Endothelial cell of coronary artery (primary cell): Measurements from ENCODE around the gene OR4K1. TPM values are rescaled to one million over a fixed set of nuclear protein-coding genes. Genes with fewer than 3 reads are reported as not detected.

Experiments
- total RNA-seq: library from RNA; depleted of rRNA; stranded (reverse); fragments of >200 nt; gene quantifications from 2 replicates; pipeline ENCODE4 v1.2.3, GENCODE V29; 2014

The OR4K1 gene
- 0.09 TPM in 1 of 2 replicates, not detected in the other for total RNA-seq

GRCh38 chr14:19930617-19931016 lies at the start of gene OR4K1:
Gene OR4K1 (plus strand): TSS chr14:19930917. CDS start chr14:19935667, 4,750 bp downstream.

GRCh38 chr14:19920021-19920657 lies 10.6 kb upstream of the OR4K1 start, which contains the start of gene OR4K5:
Gene OR4K5 (plus strand): TSS chr14:19920607. CDS start chr14:19920607, 0 bp downstream.

GRCh38 chr14:19975291-19975690 lies 44.6 kb downstream of the OR4K1 start, which contains the start of gene OR4K15:
Gene OR4K15 (plus strand): TSS chr14:19975591. CDS start chr14:19975591, 0 bp downstream.

Other genes with a start within 250 kb of the OR4K1 start
- not detected in 2 replicates for gene OR11H2, start 217.0 kb upstream of the OR4K1 start, total RNA-seq
- not detected in 2 replicates for gene OR4Q3, start 187.3 kb upstream of the OR4K1 start, total RNA-seq
- not detected in 2 replicates for gene OR4M1, start 157.4 kb upstream of the OR4K1 start, total RNA-seq
- gene OR4N2, start 127.1 kb upstream of the OR4K1 start, total RNA-seq: not detected in 2 replicates
- not detected in 2 replicates for gene OR4K2, start 55.8 kb upstream of the OR4K1 start, total RNA-seq
- not detected in 2 replicates for gene OR4K5, start 10.3 kb upstream of the OR4K1 start, total RNA-seq
- gene OR4K15, start 44.7 kb downstream of the OR4K1 start, total RNA-seq: not detected in 2 replicates
- gene OR4Q2, start 71.2 kb downstream of the OR4K1 start, total RNA-seq: not detected in 2 replicates
- not detected in 2 replicates for gene OR4K14, start 88.4 kb downstream of the OR4K1 start, total RNA-seq
- not detected in 2 replicates for gene OR4K13, start 105.1 kb downstream of the OR4K1 start, total RNA-seq
- not detected in 2 replicates for gene OR4L1, start 129.1 kb downstream of the OR4K1 start, total RNA-seq
- gene OR4K17, start 179.8 kb downstream of the OR4K1 start, total RNA-seq: not detected in 2 replicates
- gene OR4N5, start 207.9 kb downstream of the OR4K1 start, total RNA-seq: not detected in 2 replicates